Psoas muscle (tissue), 8 donors: ENCODE data around the gene MAPK13. TPM values are rescaled to one million over a fixed set of nuclear protein-coding genes. Genes with fewer than 3 reads are reported as not detected.

Source experiments
- ATAC-seq, 4 donors: fragments of 200-7000 bp; cut with Tn5 transposase; one replicate each; pipeline ENCODE4 v1.9.1; 2020; ENCODE audit warnings: moderate library complexity in 3 of 4, mild to moderate bottlenecking in 2 of 4
- DNase-seq, 2 donors: peaks; one replicate each; pipeline ENCODE4 v3.0.0-alpha.2; 2020
- H3K27ac ChIP-seq: fragments of 200-600 bp; one replicate; pipeline ENCODE4 v1.8.0; 2022
- H3K27me3 ChIP-seq, 3 donors: fragments of 200-600 bp in 1 of 3; one replicate each; pipeline versions ENCODE4 v1.6.1 to v1.8.0; 2013 to 2022; ENCODE audit warnings: low read length in 2 of 3, mild to moderate bottlenecking in 2 of 3, moderate library complexity in 1 of 3; ENCODE audit not compliant: insufficient read depth in 3 of 3
- H3K36me3 ChIP-seq, 2 donors: fragments of 200-600 bp in 1 of 2; one replicate each; pipeline versions ENCODE4 v1.6.1 to v1.8.0; 2013 to 2022; ENCODE audit warnings: low read depth in 1 of 2, mild to moderate bottlenecking in 1 of 2, moderate library complexity in 1 of 2; ENCODE audit not compliant: insufficient read depth in 1 of 2
- H3K4me1 ChIP-seq: fragments of 200-600 bp; one replicate; pipeline ENCODE4 v1.8.0; 2022
- H3K4me3 ChIP-seq: fragments of 200-600 bp; one replicate; pipeline ENCODE4 v1.8.0; 2022; ENCODE audit warnings: mild to moderate bottlenecking
- H3K9me3 ChIP-seq: fragments of 200-600 bp; one replicate; pipeline ENCODE4 v1.8.0; 2022
- WGBS, 3 donors: extraction: QIAGEN DNeasy Blood & Tissue Kit; methylation state at CpG; one replicate each; pipeline versions ENCODE4 v1.1.6 to v1.1.7; 2013; 5-methylcytosine and 5-hydroxymethylcytosine counted together
- intact Hi-C, 2 donors: fragments of 100-400 bp; cut with DNase I; formaldehyde crosslinking; loops; one replicate each; pipeline versions ENCODE4 v1.11.0 to v1.14.2; 2022
- polyA plus RNA-seq, 3 donors: library from polyadenylated mRNA; stranded (reverse); fragments of 200-250 nt; gene quantifications; one replicate each; pipeline ENCODE4 v1.2.3, GENCODE V29; 2013
- total RNA-seq, 4 donors: library from RNA; stranded (reverse); fragmentation: NEBNext Ultra II Directional in 2 of 4; extraction: Animal tissue kit (Norgen Biotek cat#: 25700) in 2 of 4; gene quantifications; one replicate each; pipeline versions ENCODE4 v1.2.1 to v1.2.4, GENCODE V29; 2021 to 2023
- TF ChIP-seq, protein P1 (sequence below): fragments of 200-600 bp; IDR thresholded peaks from one replicate; pipeline ENCODE4 v1.8.0; 2022; ENCODE audit warnings: antibody characterized with exemption
- donor health status: healthy with polysubstance abuse.
- donor health status: DM: no; HTN: no; CAD: no; lungs with moderate emphysema.
- donor health status: Bipolar disorder and iron deficiency.
- donor health status: healthy.
- donor health status: DM: yes; HTN: yes; CAD: no.
- donor health status: DM: no; HTN: no; CAD: no.
- donor health status: DM: no; HTN: no; CAD: no.
- donor health status: DM: yes; HTN: yes; CAD: no.

The MAPK13 gene
- total and polyA plus RNA-seq, 7 donors = 0.49 to 4.0 (median 1.6) TPM

DNA sequence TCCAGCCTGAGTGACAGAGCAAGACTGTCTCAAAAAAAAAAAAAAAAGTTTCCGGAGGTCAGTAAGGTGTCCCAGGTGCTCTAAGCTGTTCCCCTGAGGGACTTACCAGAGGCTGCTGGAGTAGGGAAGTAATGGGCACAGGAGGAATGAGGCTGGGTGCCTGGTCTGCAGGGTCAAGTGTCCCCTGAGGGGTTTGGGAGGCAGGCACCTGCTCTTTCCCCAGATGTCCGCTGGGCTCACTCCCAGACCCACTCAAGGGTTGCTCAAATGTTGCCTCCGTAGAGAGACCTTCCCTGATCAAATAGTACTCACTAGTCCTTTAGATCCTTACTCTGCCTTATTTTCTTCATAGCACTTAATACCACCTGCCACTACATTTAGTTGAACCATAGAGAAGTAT is 5.4 kb upstream of the MAPK13 start:
- H3K4me1 ChIP-seq = peaks cover 3% of the 10 kb centered on the region
- H3K27me3 ChIP-seq = peaks cover 0 to 8% (median 0%) of the 10 kb centered on the region in 3 donors
- no peak for ATAC-seq
- no peak overlapping the region for H3K27ac ChIP-seq
- intact Hi-C loops = loop anchor here (5.0 to 10.0 kb wide), 3 partner anchors 72 to 240 kb away; partner anchors contain the start of gene BRPF3 (in 1 of the 2)
- no peaks in the 10 kb centered on the region for H3K9me3 ChIP-seq
- DNase-seq = no peak
- no peaks in the 10 kb centered on the region for H3K36me3 ChIP-seq
- no peak overlapping the region for H3K4me3 ChIP-seq
- TF ChIP-seq, protein P1, sequence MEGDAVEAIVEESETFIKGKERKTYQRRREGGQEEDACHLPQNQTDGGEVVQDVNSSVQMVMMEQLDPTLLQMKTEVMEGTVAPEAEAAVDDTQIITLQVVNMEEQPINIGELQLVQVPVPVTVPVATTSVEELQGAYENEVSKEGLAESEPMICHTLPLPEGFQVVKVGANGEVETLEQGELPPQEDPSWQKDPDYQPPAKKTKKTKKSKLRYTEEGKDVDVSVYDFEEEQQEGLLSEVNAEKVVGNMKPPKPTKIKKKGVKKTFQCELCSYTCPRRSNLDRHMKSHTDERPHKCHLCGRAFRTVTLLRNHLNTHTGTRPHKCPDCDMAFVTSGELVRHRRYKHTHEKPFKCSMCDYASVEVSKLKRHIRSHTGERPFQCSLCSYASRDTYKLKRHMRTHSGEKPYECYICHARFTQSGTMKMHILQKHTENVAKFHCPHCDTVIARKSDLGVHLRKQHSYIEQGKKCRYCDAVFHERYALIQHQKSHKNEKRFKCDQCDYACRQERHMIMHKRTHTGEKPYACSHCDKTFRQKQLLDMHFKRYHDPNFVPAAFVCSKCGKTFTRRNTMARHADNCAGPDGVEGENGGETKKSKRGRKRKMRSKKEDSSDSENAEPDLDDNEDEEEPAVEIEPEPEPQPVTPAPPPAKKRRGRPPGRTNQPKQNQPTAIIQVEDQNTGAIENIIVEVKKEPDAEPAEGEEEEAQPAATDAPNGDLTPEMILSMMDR = no peak
- 57 to 68% (median 67%) methylated on average over 3 of the region's 3 CpGs for WGBS, 3 donors

DNA sequence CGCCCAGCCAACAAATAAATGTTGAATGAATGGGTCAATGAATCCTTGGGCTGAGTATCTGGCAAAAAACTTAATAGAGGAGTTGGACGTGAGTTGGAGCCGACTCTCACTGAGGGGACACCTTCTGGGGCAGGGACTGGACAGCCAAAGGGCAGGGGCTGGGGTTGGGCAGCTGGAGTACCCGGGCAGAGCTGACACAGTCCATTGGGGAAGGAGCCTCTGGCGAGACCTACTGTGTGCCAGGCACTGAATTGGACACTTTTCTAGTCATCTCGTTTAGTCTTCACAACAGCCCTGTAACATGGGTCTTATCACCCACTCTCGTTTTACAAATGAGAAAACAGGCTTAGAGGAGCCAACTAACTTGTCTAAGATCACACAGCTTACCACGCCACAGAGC is 4.7 kb upstream of the MAPK13 start:
- WGBS, 3 donors = 67 to 74% (median 69%) methylated on average over 8 of the region's 8 CpGs
- Histone ChIP-seq H3K4me1 (peaks cover 3% of the 10 kb centered on the region), H3K36me3 (no peaks in the 10 kb centered on the region), H3K4me3 (no peak overlapping the region), H3K27ac (no peak overlapping the region), H3K9me3 (no peaks in the 10 kb centered on the region), H3K27me3 (peaks cover 0 to 13% (median 0%) of the 10 kb centered on the region in 3 donors)
- no peak for DNase-seq
- no peak for ATAC-seq
- TF ChIP-seq, protein P1 = no peak
- intact Hi-C loops = loop anchor here in 1 of 2 donors (10.0 kb wide), 1 partner anchor 239 kb away; no protein-coding TSS in a partner anchor

DNA sequence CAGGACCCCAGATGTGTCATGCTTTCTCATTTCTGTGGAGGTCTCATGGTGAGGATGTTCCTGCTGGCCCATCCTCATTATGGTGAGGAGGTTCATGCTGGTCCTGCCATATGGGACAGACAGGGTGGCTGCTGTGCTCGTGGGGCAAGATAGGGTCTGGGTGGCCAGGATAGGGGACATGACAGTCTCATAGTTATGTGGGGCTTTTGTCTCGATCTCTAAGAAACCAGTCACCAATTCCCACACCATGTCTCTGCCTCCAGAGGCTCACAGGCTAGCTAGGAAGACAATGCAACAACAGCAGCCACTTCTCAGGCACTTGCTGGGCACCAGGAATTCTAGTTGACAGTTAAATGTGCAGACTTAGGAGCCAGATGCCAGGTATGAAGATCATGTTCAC is 4.2 kb upstream of the MAPK13 start:
- H3K4me1 ChIP-seq = peaks cover 3% of the 10 kb centered on the region
- H3K27ac ChIP-seq = no peak overlapping the region
- no peak overlapping the region for H3K4me3 ChIP-seq
- TF ChIP-seq, protein P1 = no peak
- no peak for DNase-seq
- no peaks in the 10 kb centered on the region for H3K9me3 ChIP-seq
- no peak for ATAC-seq
- intact Hi-C loops = loop anchor here in 1 of 2 donors (10.0 kb wide), 1 partner anchor 239 kb away; no protein-coding TSS in a partner anchor
- no peaks in the 10 kb centered on the region for H3K36me3 ChIP-seq
- 73 to 78% (median 77%) methylated on average over 2 of the region's 2 CpGs for WGBS, 3 donors
- peaks cover 0 to 18% (median 4%) of the 10 kb centered on the region in 3 donors for H3K27me3 ChIP-seq

DNA sequence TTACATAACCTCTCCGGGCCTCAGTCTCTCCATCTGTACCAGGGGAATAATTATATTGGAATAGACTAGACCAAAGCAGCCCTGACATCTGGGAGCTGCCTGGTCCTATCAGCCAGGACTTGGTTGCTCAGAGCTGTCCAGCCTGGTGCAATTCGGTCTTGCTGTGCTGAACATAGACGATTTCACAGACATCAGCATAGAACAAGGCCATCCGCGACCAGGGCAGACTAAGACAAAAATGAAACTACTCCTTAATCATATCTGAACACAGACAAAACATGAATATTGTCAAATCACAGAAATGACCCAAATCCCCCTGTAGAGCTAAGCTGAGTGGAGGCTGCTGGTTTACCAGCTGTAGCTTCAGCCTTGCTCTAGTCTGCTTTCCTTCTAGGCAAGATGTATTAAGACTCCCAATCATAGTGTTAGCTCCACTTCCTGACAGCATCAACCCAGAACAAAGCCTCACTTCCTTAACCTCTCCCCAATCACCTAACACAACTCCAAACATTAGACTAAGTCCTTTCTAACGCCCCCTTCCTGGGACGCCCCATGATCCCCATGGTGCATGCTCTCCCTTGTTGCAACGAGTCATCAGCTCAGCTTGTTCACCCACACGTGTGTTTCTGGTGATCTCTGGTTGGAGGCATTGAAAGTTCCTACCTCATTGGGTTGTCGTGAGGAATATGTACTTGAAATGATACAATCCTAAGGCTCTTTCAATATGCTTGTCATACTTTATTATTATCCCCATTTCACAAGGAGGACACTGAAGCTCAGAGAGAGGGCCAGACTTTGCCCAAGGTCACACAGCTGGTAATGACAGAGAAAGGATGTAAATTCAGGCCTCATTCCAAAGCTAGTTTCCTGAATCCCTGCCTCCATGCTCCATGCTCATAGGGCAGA is 3.5 kb upstream of the MAPK13 start:
- intact Hi-C loops = loop anchor here in 1 of 2 donors (10.0 kb wide), 1 partner anchor 238 kb away; no protein-coding TSS in a partner anchor
- peaks cover 3% of the 10 kb centered on the region for H3K4me1 ChIP-seq
- no peaks in the 10 kb centered on the region for H3K9me3 ChIP-seq
- H3K36me3 ChIP-seq = no peaks in the 10 kb centered on the region
- peaks cover 0 to 22% (median 4%) of the 10 kb centered on the region in 3 donors for H3K27me3 ChIP-seq
- no peak overlapping the region for H3K27ac ChIP-seq
- TF ChIP-seq, protein P1 = no peak
- DNase-seq (no peak), ATAC-seq (no peak)
- 72 to 79% (median 75%) methylated on average over 10 of the region's 10 CpGs for WGBS, 3 donors
- H3K4me3 ChIP-seq = no peak overlapping the region
